ENCODE results near the gene ERF.

DNA sequence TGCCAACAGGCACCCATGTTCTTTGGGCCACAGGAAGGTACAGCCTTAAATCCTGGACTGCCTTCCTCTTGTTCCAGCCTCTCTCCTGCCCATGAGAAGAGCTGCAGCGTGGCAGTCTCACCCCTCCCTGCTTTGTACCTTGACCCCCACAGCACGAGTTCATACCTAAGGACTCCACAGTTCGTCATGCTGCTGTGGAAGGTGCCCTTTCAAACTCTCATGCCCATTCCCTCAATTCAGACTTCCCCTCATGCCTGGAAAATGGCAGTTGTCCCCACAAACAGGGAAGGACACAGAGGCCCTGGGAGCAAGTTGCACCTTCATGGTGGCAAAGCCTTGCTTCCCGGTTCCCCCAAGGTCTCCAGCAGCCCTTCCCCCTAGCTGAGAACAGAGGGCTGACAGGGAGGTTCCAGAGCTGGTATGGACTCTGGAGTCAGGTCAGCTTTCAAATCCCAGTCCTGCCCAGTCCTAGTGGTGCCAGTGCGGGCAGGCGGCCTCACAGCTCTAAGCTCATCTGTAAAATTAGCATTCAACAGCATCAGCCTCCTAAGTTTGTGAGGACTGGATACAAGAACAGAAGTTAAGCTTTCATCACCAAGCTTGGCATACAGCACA, 21.1 kb downstream of the ERF start:
- TF ChIP-seq, protein P1, sequence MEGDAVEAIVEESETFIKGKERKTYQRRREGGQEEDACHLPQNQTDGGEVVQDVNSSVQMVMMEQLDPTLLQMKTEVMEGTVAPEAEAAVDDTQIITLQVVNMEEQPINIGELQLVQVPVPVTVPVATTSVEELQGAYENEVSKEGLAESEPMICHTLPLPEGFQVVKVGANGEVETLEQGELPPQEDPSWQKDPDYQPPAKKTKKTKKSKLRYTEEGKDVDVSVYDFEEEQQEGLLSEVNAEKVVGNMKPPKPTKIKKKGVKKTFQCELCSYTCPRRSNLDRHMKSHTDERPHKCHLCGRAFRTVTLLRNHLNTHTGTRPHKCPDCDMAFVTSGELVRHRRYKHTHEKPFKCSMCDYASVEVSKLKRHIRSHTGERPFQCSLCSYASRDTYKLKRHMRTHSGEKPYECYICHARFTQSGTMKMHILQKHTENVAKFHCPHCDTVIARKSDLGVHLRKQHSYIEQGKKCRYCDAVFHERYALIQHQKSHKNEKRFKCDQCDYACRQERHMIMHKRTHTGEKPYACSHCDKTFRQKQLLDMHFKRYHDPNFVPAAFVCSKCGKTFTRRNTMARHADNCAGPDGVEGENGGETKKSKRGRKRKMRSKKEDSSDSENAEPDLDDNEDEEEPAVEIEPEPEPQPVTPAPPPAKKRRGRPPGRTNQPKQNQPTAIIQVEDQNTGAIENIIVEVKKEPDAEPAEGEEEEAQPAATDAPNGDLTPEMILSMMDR (conservative IDR thresholded peaks at IDR 0.05; ENCODE audit: low read length) = no peak
- TF ChIP-seq EZH2phosphoT487 (IDR thresholded peaks at IDR 0.05; ENCODE audit: borderline replicate concordance, low read depth, low read length) = no peak
